Keratinocyte (primary cell): ENCODE results near the gene ATAD2B.

ENCODE experiments used
- EZH2 ChIP-seq: IDR thresholded peaks from one replicate; pipeline ENCODE4 v1.6.1; 2012; ENCODE audit warnings: inconsistent platforms, mild to moderate bottlenecking, low read length, moderate library complexity
- TF ChIP-seq, protein P1 (sequence below), 3 experiments: IDR thresholded peaks in 1 of 3; conservative IDR thresholded peaks in 1 of 3; optimal IDR thresholded peaks in 1 of 3; 2 replicates in 2 of 3; 3 replicates in 1 of 3; pipeline versions ENCODE3 to v1.5.1; 2011; ENCODE audit warnings: low read length in 3 of 3, mild to moderate bottlenecking in 3 of 3, moderate library complexity in 2 of 3, control low read depth in 1 of 3, inconsistent platforms in 1 of 3; ENCODE audit not compliant: insufficient read depth in 2 of 3; ENCODE audit errors: extremely low read depth in 1 of 3

DNA sequence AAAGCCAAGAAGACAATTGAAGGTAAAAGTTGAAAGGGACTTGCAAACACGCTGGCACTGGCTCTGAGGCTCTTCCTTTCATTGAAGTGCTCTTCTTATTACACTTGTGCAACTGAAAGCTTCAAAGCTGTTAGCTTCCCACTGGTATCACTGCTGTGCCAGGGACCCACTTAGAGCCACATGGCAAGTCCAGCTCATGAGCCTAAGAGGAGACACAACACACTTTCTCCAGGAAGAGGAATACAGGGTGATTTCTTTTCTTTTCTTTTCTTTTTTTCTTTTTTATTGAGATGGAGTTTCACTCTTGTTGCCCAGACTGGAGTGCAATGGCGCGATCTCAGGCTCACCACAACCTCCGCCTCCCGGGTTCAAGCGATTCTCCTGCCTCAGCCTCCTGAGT lies 218.2 kb downstream of the ATAD2B start:
- no peak for TF ChIP-seq EZH2
- TF ChIP-seq, protein P1, sequence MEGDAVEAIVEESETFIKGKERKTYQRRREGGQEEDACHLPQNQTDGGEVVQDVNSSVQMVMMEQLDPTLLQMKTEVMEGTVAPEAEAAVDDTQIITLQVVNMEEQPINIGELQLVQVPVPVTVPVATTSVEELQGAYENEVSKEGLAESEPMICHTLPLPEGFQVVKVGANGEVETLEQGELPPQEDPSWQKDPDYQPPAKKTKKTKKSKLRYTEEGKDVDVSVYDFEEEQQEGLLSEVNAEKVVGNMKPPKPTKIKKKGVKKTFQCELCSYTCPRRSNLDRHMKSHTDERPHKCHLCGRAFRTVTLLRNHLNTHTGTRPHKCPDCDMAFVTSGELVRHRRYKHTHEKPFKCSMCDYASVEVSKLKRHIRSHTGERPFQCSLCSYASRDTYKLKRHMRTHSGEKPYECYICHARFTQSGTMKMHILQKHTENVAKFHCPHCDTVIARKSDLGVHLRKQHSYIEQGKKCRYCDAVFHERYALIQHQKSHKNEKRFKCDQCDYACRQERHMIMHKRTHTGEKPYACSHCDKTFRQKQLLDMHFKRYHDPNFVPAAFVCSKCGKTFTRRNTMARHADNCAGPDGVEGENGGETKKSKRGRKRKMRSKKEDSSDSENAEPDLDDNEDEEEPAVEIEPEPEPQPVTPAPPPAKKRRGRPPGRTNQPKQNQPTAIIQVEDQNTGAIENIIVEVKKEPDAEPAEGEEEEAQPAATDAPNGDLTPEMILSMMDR (optimal IDR thresholded peaks at IDR 0.05 in 1 of 3, IDR thresholded peaks at IDR 0.05 in 1 of 3, conservative IDR thresholded peaks at IDR 0.05 in 1 of 3; ENCODE audit: extremely low read depth in 1 of 3, insufficient read depth in 2 of 3, low read length in 3 of 3): no peak
